ENCODE data around the gene ECHS1.

The ECHS1 gene

DNA sequence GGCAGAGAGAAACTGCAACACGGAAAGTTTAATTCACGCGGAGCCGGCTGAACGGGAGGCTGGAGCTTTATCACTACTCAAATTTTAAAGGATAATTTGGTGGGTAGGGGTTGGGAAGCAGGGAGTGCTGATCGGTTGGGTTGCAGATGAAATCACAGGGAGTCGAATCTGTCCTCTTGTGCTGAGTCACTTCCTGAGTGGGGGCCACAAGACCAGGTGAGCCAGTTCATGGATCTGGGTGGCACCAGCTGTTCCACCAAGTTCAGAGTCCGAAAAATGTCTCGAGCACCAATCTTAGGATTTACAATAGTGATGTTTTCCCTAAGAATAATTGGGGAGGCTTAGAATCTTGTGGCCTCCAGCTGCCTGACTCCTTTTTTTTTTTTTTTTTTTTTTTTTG lies 29.6 kb downstream of the ECHS1 start:
- ChIA-PET CTCF (no interaction called here), POLR2A (no interaction called here)
- no peak for TF ChIP-seq SUZ12 (IDR thresholded peaks at IDR 0.05)
- no peak for TF ChIP-seq LEF1 (IDR thresholded peaks at IDR 0.05; ENCODE audit: borderline replicate concordance)
- TF ChIP-seq L3MBTL2 (conservative IDR thresholded peaks at IDR 0.05) = no peak

DNA sequence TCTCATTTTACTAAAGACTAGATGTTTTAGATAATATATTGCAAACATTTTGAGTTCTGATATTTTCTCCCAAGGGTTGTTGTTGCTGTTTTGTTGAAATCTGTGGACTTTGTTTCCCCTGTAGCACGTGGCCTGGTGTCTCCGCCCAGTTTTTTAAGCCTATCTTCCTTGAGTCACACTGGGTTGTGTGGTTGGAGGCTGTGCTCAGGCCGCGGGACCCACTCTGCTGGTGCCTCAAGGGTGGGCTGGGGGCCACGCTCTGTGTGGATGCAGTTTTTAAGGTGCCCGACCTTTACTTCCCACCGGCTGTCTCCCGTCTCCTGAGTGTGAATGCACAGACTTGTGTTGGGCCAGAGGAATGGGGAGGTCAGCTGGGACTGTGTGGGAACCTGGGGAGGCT lies 30.2 kb downstream of the ECHS1 start:
- CTCF ChIA-PET = no interaction called here
- TF ChIP-seq LEF1 (IDR thresholded peaks at IDR 0.05; ENCODE audit: borderline replicate concordance) = no peak
- TF ChIP-seq CTBP1 (IDR thresholded peaks at IDR 0.05; ENCODE audit: borderline replicate concordance) = no peak
- TF ChIP-seq, protein P1, sequence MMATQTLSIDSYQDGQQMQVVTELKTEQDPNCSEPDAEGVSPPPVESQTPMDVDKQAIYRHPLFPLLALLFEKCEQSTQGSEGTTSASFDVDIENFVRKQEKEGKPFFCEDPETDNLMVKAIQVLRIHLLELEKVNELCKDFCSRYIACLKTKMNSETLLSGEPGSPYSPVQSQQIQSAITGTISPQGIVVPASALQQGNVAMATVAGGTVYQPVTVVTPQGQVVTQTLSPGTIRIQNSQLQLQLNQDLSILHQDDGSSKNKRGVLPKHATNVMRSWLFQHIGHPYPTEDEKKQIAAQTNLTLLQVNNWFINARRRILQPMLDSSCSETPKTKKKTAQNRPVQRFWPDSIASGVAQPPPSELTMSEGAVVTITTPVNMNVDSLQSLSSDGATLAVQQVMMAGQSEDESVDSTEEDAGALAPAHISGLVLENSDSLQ (IDR thresholded peaks at IDR 0.05) = no peak
- no peak for TF ChIP-seq ZNF384 (IDR thresholded peaks at IDR 0.05)
- no peak for TF ChIP-seq L3MBTL2 (conservative IDR thresholded peaks at IDR 0.05)
- no peak for TF ChIP-seq ELF4 (IDR thresholded peaks at IDR 0.05)
- TF ChIP-seq FOXK2 (IDR thresholded peaks at IDR 0.05) = no peak
- TF ChIP-seq FOXA1 (IDR thresholded peaks at IDR 0.05) = no peak
- no peak for TF ChIP-seq BHLHE40 (IDR thresholded peaks at IDR 0.05; ENCODE audit: borderline replicate concordance)
- TF ChIP-seq NFRKB (IDR thresholded peaks at IDR 0.05) = no peak
- TF ChIP-seq TARDBP (IDR thresholded peaks at IDR 0.05) = no peak
- no peak for TF ChIP-seq FOXM1 (IDR thresholded peaks at IDR 0.05; ENCODE audit: borderline replicate concordance)
- no peak for TF ChIP-seq ARNT (IDR thresholded peaks at IDR 0.05)
- no peak for TF ChIP-seq SUZ12 (IDR thresholded peaks at IDR 0.05)
- no peak for TF ChIP-seq HDGF (IDR thresholded peaks at IDR 0.05; ENCODE audit: borderline replicate concordance)
- TF ChIP-seq SP1 (IDR thresholded peaks at IDR 0.05) = no peak
- no peak for DNase-seq (ENCODE audit: extremely low spot score)
- POLR2A ChIA-PET = no interaction called here

More for the DNA sequence above, 29.6 kb downstream of the ECHS1 start:
- no peak for DNase-seq (ENCODE audit: extremely low spot score)

DNA sequence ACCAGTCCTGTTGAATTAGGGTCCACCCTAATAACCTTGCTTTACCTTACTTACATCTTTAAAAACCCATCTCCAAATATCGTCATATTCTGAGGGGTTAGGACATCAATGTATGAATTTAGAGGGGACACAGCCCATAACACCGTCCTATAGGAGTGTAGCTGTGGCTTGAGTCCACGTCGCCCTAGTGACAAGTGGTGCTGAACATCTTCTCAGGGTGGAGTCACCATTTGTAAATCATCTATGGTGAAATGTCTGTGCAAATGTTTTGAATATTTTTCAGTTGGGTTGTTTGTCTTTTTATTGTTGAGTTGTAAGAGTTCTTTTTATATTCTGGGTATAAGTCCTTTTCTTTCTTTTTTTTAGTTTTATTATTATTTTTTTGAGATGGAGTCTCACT lies 31.2 kb downstream of the ECHS1 start:
- TF ChIP-seq NFRKB (IDR thresholded peaks at IDR 0.05) = no peak
- TF ChIP-seq L3MBTL2 (conservative IDR thresholded peaks at IDR 0.05) = no peak
- DNase-seq (ENCODE audit: extremely low spot score) = no peak
- ChIA-PET CTCF (no interaction called here), POLR2A (no interaction called here)

DNA sequence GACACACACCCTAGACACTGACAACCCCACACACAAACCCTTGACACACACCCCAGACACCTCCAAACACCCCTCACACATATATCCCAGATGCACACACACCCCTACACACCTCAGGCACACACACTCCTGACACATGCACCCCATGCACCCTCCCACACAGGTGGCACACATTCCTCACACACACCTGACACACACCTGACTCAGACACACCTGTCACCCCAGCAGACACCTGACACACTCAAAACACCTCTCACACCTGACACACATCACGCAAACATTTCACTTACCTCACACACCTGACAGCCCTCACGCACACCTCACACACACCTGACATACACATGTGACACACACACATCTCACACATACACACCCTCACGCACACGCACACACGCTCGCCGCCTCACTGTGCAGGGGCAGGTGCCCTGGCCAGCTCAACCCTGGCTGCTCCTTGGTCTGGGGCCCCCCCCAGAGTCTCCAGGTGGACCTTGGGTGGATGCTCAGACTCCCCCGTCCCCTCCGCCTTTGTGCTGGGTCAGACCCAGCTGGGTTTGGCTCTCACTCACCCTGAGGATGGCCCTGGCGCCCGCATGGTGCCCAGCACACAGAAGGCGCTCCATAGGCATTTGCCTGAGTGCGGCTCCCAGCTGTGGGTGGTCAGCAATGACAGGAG lies 33.3 kb downstream of the ECHS1 start:
- CTCF ChIA-PET = no interaction called here
- no peak for DNase-seq (ENCODE audit: extremely low spot score)
- peak; percentile 36; the same call in 1 of the 2 replicates for TF ChIP-seq CTBP1 (IDR thresholded peaks at IDR 0.05; ENCODE audit: borderline replicate concordance)
- no peak for TF ChIP-seq ZNF384 (IDR thresholded peaks at IDR 0.05)
- TF ChIP-seq ARNT (IDR thresholded peaks at IDR 0.05) = no peak
- no peak for TF ChIP-seq FOXA1 (IDR thresholded peaks at IDR 0.05)
- TF ChIP-seq TARDBP (IDR thresholded peaks at IDR 0.05) = no peak
- POLR2A ChIA-PET = no interaction called here

DNA sequence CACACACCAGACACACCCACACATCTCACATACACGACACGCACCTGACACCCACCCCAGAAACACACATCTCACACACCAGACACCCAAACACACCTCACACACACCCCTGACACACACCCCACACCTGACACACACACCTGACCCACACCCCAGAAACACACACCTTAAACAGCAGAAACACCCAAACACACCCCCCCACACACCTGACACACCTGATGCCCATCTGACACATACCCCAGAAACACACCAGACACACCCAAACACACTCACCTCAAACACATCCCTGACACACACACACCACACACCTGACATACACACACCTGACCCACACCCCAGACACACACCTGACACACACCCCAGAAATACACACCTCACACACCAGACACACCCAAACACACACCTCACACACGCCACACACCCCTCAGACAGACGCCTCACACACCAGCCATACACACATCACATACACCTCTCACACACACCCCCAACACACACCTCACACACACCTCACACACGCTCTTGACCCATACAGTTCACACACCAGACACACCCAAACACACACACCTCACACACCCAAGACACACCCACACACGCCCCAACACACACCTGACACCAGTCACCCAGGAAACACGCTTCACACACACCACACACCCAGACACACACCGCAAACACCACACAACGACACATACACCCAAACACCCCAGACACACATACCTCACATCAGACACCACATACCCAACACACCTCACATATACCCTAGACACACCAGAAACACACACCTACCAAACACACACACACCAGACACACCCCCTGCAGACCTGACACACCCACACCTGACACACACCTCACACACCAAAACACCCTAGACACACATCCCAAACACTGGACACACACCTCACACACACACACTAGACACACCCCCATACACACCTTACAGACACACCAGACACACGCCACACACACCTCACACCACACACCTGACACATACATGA lies 34.8 kb downstream of the ECHS1 start:
- ChIA-PET POLR2A (no interaction called here), CTCF (no interaction called here)
- TF ChIP-seq TARDBP (IDR thresholded peaks at IDR 0.05) (peak; percentile 38; the same call in 1 of the 2 replicates), ZNF384 (IDR thresholded peaks at IDR 0.05) (no peak)
- DNase-seq (ENCODE audit: extremely low spot score) = no peak

DNA sequence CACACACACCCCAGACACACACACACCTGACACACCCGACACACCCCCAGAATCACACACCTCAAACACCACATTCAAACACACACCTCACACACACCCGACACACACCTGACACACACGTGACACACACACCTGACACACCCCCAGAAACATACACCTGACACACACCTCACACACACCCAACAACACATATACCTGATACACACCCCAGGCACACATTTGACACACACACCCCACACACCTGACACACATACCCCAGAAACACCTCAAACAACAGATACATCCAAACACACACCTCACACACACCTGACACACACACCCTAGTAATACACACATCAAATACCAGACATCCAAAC lies 35.8 kb downstream of the ECHS1 start:
- DNase-seq (ENCODE audit: extremely low spot score) = no peak
- ChIA-PET POLR2A (no interaction called here), CTCF (no interaction called here)
- TF ChIP-seq LEF1 (IDR thresholded peaks at IDR 0.05; ENCODE audit: borderline replicate concordance) (no peak), SP1 (IDR thresholded peaks at IDR 0.05) (no peak), L3MBTL2 (conservative IDR thresholded peaks at IDR 0.05) (no peak), ARNT (IDR thresholded peaks at IDR 0.05) (no peak), HDGF (IDR thresholded peaks at IDR 0.05; ENCODE audit: borderline replicate concordance) (no peak), NFRKB (IDR thresholded peaks at IDR 0.05) (no peak), CTBP1 (IDR thresholded peaks at IDR 0.05; ENCODE audit: borderline replicate concordance) (no peak)
- TF ChIP-seq, protein P1 (IDR thresholded peaks at IDR 0.05) = no peak

DNA sequence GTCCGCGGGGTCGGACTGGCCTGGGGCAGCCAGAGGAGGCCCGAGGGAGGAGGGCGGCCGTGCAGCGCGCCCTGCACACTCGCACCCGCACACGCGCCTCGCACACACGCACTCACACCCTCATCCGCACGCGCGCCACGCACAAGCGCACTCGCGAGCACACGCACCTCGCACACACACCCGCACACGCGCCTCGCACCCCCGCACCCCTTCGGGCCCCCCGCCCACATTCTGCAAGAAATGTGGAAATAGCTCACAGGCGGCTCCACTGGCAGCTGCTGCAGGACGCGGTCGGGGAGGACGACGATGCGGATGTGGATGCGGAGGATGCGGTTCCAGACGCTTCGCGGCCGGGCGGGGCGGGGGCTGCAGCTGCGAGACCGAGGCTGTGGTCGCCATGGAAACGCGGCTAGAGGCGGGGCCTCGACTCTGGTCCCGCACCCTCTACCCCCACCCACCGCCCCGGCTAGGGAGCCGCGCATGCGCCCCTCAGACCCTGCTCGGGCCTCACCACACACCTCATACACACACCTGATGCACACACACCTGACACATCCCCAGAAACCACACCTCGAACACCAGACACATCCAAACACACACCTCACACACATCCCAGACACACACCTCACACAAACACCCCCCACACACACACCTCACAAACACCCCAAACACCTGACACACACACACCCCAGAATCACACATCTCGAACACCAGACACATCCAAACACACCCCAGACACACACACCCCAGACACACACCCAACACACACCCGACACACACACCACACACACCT lies 36.4 kb downstream of the ECHS1 start, which contains the start of gene CALY:
CALY (minus strand) TSS at position 320 of the 793 bp plus-strand sequence. CDS start 7,907 bp downstream, outside the sequence.
- TF ChIP-seq LEF1 (IDR thresholded peaks at IDR 0.05; ENCODE audit: borderline replicate concordance) (no peak), TARDBP (IDR thresholded peaks at IDR 0.05) (no peak), SUZ12 (IDR thresholded peaks at IDR 0.05) (no peak), ARNT (IDR thresholded peaks at IDR 0.05) (no peak), CTBP1 (IDR thresholded peaks at IDR 0.05; ENCODE audit: borderline replicate concordance) (no peak), SP1 (IDR thresholded peaks at IDR 0.05) (no peak), L3MBTL2 (conservative IDR thresholded peaks at IDR 0.05) (no peak), ELF4 (IDR thresholded peaks at IDR 0.05) (no peak), BHLHE40 (IDR thresholded peaks at IDR 0.05; ENCODE audit: borderline replicate concordance) (no peak), NFRKB (IDR thresholded peaks at IDR 0.05) (no peak), FOXM1 (IDR thresholded peaks at IDR 0.05; ENCODE audit: borderline replicate concordance) (no peak), FOXK2 (IDR thresholded peaks at IDR 0.05) (no peak), FOXA1 (IDR thresholded peaks at IDR 0.05) (no peak), ZNF384 (IDR thresholded peaks at IDR 0.05) (no peak), HDGF (IDR thresholded peaks at IDR 0.05; ENCODE audit: borderline replicate concordance) (no peak)
- TF ChIP-seq, protein P1 (IDR thresholded peaks at IDR 0.05) = no peak
- ChIA-PET POLR2A (no interaction called here), CTCF (interaction anchor here (1.1 kb wide), 1 partner anchor 24 kb away, joined by 3 read pairs; no protein-coding TSS in a partner anchor)
- peak; percentile 80 for DNase-seq (ENCODE audit: extremely low spot score)

Measured in HEK293T (cell line).